Muscle of leg (tissue), 11 donors: ENCODE measurements around the gene MAP3K5. TPM values are rescaled to one million over a fixed set of nuclear protein-coding genes. Genes with fewer than 3 reads are reported as not detected.

Source experiments
- DNase-seq: peaks from one replicate; pipeline ENCODE4 v3.0.0; 2013
- H3K27ac ChIP-seq: one replicate; pipeline ENCODE4 v1.5.1; 2013; ENCODE audit warnings: mild to moderate bottlenecking, low read length, control low read depth
- H3K27me3 ChIP-seq: one replicate; pipeline ENCODE4 v1.6.1; 2013; ENCODE audit warnings: low read length; ENCODE audit not compliant: control insufficient read depth, insufficient read depth
- H3K36me3 ChIP-seq: one replicate; pipeline ENCODE4 v1.6.1; 2013; ENCODE audit warnings: low read length; ENCODE audit not compliant: control insufficient read depth, insufficient read depth
- H3K4me1 ChIP-seq: one replicate; pipeline ENCODE4 v1.6.1; 2013; ENCODE audit warnings: low read length; ENCODE audit not compliant: control insufficient read depth, insufficient read depth
- H3K4me3 ChIP-seq: one replicate; pipeline ENCODE4 v1.5.1; 2013; ENCODE audit warnings: low read length, control low read depth
- H3K9me3 ChIP-seq: replicated peaks from 2 replicates; pipeline ENCODE4 v1.6.1; 2013; ENCODE audit warnings: low read depth, low read length; ENCODE audit not compliant: control insufficient read depth
- WGBS: methylation state at CpG from one replicate; pipeline ENCODE4 v1.1.5; 2013; ENCODE audit warnings: missing lambda C conversion rate; ENCODE audit not compliant: insufficient coverage; 5-methylcytosine and 5-hydroxymethylcytosine counted together
- polyA plus RNA-seq, 8 donors: library from polyadenylated mRNA; unstranded; fragments of 120-200 nt; gene quantifications; one replicate each; pipeline versions ENCODE4 v1.2.1 to v1.2.3, GENCODE V29; 2013; ENCODE audit warnings: inconsistent platforms in 1 of 8, low replicate concordance in 1 of 8; ENCODE audit not compliant: insufficient read length in 8 of 8, insufficient read depth in 1 of 8
- total RNA-seq: library from RNA; stranded (reverse); fragments of 120-200 nt; gene quantifications from one replicate; pipeline ENCODE4 v1.2.4, GENCODE V29; 2013

Gene MAP3K5
- total and polyA plus RNA-seq, 9 donors: 1.6 to 3.3 (median 2.1) TPM

GRCh38 chr6:136652656-136653055 lies 139.6 kb downstream of the MAP3K5 start:
- no peak for DNase-seq
- Histone ChIP-seq H3K27ac (no peak overlapping the region), H3K36me3 (no peaks in the 10 kb centered on the region), H3K27me3 (no peaks in the 10 kb centered on the region), H3K4me3 (no peak overlapping the region), H3K4me1 (no peaks in the 10 kb centered on the region), H3K9me3 (no peaks in the 10 kb centered on the region)

- Histone ChIP-seq H3K27ac (no peak overlapping the region), H3K9me3 (no peaks in the 10 kb centered on the region), H3K4me3 (no peak overlapping the region), H3K36me3 (no peaks in the 10 kb centered on the region), H3K4me1 (no peaks in the 10 kb centered on the region), H3K27me3 (no peaks in the 10 kb centered on the region)
- no peak for DNase-seq
- WGBS: no CpG with 5 or more reads among the region's 2 CpGs
These were observed 140.3 kb downstream of the MAP3K5 start for GRCh38 chr6:136651982-136652381.

- H3K36me3 ChIP-seq: no peaks in the 10 kb centered on the region
- H3K4me3 ChIP-seq: no peak overlapping the region
- H3K27me3 ChIP-seq: no peaks in the 10 kb centered on the region
- WGBS: 54% methylated on average over 9 of the region's 9 CpGs
- peaks cover 2% of the 10 kb centered on the region for H3K4me1 ChIP-seq
- no peak overlapping the region for H3K27ac ChIP-seq
- no peaks in the 10 kb centered on the region for H3K9me3 ChIP-seq
- DNase-seq: peak; percentile 18
These were observed 144.9 kb downstream of the MAP3K5 start for GRCh38 chr6:136647363-136647852.

- no peaks in the 10 kb centered on the region for H3K9me3 ChIP-seq
- whole genome bisulfite sequencing: 41% methylated on average over 2 of the region's 3 CpGs
- no peaks in the 10 kb centered on the region for H3K27me3 ChIP-seq
- H3K27ac ChIP-seq: no peak overlapping the region
- H3K36me3 ChIP-seq: no peaks in the 10 kb centered on the region
- H3K4me3 ChIP-seq: no peak overlapping the region
- H3K4me1 ChIP-seq: peaks cover 2% of the 10 kb centered on the region
- peak; percentile 85 for DNase-seq
These were observed 145.9 kb downstream of the MAP3K5 start for GRCh38 chr6:136646377-136646776.

GRCh38 chr6:136644597-136644952 lies 147.7 kb downstream of the MAP3K5 start:
- 80% methylated on average over 1 of the region's 4 CpGs for WGBS
- Histone ChIP-seq H3K36me3 (no peaks in the 10 kb centered on the region), H3K4me3 (no peak overlapping the region), H3K27ac (no peak overlapping the region), H3K27me3 (no peaks in the 10 kb centered on the region), H3K4me1 (peaks cover 2% of the 10 kb centered on the region), H3K9me3 (no peaks in the 10 kb centered on the region)
- DNase-seq: no peak

GRCh38 chr6:136643850-136644596 lies 148.3 kb downstream of the MAP3K5 start:
- H3K4me3 ChIP-seq: no peak overlapping the region
- H3K9me3 ChIP-seq: no peaks in the 10 kb centered on the region
- H3K36me3 ChIP-seq: no peaks in the 10 kb centered on the region
- DNase-seq: peak; percentile 82
- WGBS: no CpG with 5 or more reads among the region's 5 CpGs
- no peak overlapping the region for H3K27ac ChIP-seq
- H3K4me1 ChIP-seq: peaks cover 2% of the 10 kb centered on the region
- H3K27me3 ChIP-seq: no peaks in the 10 kb centered on the region

GRCh38 chr6:136641873-136642465 lies 150.3 kb downstream of the MAP3K5 start:
- no peaks in the 10 kb centered on the region for H3K36me3 ChIP-seq
- no peaks in the 10 kb centered on the region for H3K9me3 ChIP-seq
- H3K4me3 ChIP-seq: no peak overlapping the region
- no peak for DNase-seq
- WGBS: no CpG with 5 or more reads among the region's 3 CpGs
- no peaks in the 10 kb centered on the region for H3K27me3 ChIP-seq
- peaks cover 2% of the 10 kb centered on the region for H3K4me1 ChIP-seq
- H3K27ac ChIP-seq: no peak overlapping the region

GRCh38 chr6:136641166-136641565 lies 151.1 kb downstream of the MAP3K5 start:
- Histone ChIP-seq H3K27me3 (no peaks in the 10 kb centered on the region), H3K4me1 (peaks cover 2% of the 10 kb centered on the region)
- WGBS: no CpG with 5 or more reads among the region's 3 CpGs

GRCh38 chr6:136640132-136640915 lies 152.0 kb downstream of the MAP3K5 start:
- H3K27me3 ChIP-seq: no peaks in the 10 kb centered on the region
- H3K4me1 ChIP-seq: peaks cover 2% of the 10 kb centered on the region
- H3K27ac ChIP-seq: no peak overlapping the region
- H3K4me3 ChIP-seq: no peak overlapping the region
- WGBS: 100% methylated on average over 1 of the region's 5 CpGs
- no peaks in the 10 kb centered on the region for H3K9me3 ChIP-seq
- DNase-seq: no peak
- H3K36me3 ChIP-seq: peaks cover 2% of the 10 kb centered on the region

More at GRCh38 chr6:136641166-136641565, 151.1 kb downstream of the MAP3K5 start:
- no peak overlapping the region for H3K27ac ChIP-seq
- H3K36me3 ChIP-seq: peaks cover 2% of the 10 kb centered on the region
- H3K9me3 ChIP-seq: no peaks in the 10 kb centered on the region
- H3K4me3 ChIP-seq: no peak overlapping the region
- DNase-seq: no peak

- DNase-seq: no peak
- Histone ChIP-seq H3K4me3 (no peak overlapping the region), H3K27me3 (no peaks in the 10 kb centered on the region), H3K27ac (no peak overlapping the region), H3K4me1 (peaks cover 2% of the 10 kb centered on the region), H3K9me3 (no peaks in the 10 kb centered on the region), H3K36me3 (peaks cover 2% of the 10 kb centered on the region)
- no CpG with 5 or more reads among the region's 3 CpGs for WGBS
These were observed 152.6 kb downstream of the MAP3K5 start for GRCh38 chr6:136639702-136640101.
